ENCODE measurements around the gene CRTC3.

GRCh38 chr15:90495067-90495466 is 34.7 kb upstream of the CRTC3 start:
- TF ChIP-seq POLR2A (IDR thresholded peaks at IDR 0.05; ENCODE audit: extremely low read depth, insufficient read length) (no peak), CTCF (IDR thresholded peaks at IDR 0.05; ENCODE audit: low read depth, low read length) (no peak), MYC (IDR thresholded peaks at IDR 0.05; ENCODE audit: low read depth, low read length) (no peak), MAX (IDR thresholded peaks at IDR 0.05; ENCODE audit: low read depth, low read length) (no peak)

Data from NB4 (cell line).